ENCODE measurements around the gene NFIA.

The NFIA gene

DNA sequence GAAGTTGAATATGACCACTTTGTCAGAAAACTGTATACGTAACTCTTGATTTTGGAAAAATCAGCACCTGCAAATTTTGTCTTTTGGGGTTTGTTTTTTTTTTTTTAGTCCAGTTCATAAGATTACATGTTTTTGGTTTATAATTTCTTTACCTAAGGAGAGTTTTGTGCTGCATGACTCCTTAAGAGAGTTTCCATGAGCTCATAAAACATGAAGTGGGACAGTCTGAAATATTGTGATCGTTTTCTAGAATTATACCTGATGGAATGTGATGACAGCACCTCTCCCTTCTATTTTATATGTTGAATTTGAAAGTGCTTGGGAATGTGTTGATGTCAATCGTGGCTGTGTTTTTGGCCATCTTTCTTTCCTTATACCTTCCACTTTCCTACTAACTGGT, 158.5 kb downstream of the NFIA start:
- TF ChIP-seq POU2F2 (IDR thresholded peaks at IDR 0.05; ENCODE audit: low read depth, low read length) (no peak), POLR2AphosphoS5 (IDR thresholded peaks at IDR 0.05; ENCODE audit: low read depth, low read length) (no peak), TAF1 (IDR thresholded peaks at IDR 0.05; ENCODE audit: low read depth, low read length) (no peak), PAX5 (IDR thresholded peaks at IDR 0.05; ENCODE audit: insufficient read depth, low read length, severe bottlenecking) (no peak), SPI1 (IDR thresholded peaks at IDR 0.05; ENCODE audit: low read depth, low read length) (no peak), POLR2A (IDR thresholded peaks at IDR 0.05; ENCODE audit: low read depth, low read length) (no peak)
- no peak for FAIRE-seq
- no peak for DNase-seq (ENCODE audit: insufficient read length, low spot score)

DNA sequence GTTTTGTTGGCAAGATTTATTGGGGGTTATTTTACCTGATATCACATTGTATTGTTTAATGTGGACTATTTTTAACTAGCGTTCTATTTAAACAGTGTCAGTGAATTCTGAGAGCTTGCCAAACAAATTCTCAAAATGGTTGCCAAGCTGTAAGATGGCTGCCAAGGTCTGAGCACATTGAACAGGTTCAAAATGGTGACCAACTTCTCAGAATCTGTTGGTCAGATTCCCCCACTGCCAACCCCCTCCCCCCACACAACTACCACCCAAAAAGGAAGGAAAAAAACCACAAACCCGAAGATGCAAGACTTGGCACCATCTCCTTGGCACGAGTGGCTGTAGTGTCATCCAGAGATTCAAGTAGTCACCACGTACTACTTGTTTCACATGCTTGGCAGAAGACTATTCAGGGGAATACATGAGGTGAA, 159.1 kb downstream of the NFIA start:
- FAIRE-seq (no peak), DNase-seq (ENCODE audit: insufficient read length, low spot score) (no peak)
- TF ChIP-seq POU2F2 (IDR thresholded peaks at IDR 0.05; ENCODE audit: low read depth, low read length): no peak
- TF ChIP-seq POLR2A (IDR thresholded peaks at IDR 0.05; ENCODE audit: low read depth, low read length): no peak
- no peak for TF ChIP-seq SPI1 (IDR thresholded peaks at IDR 0.05; ENCODE audit: low read depth, low read length)
- TF ChIP-seq PAX5 (IDR thresholded peaks at IDR 0.05; ENCODE audit: insufficient read depth, low read length, severe bottlenecking): no peak
- TF ChIP-seq POLR2AphosphoS5 (IDR thresholded peaks at IDR 0.05; ENCODE audit: low read depth, low read length): no peak
- TF ChIP-seq TAF1 (IDR thresholded peaks at IDR 0.05; ENCODE audit: low read depth, low read length): no peak

DNA sequence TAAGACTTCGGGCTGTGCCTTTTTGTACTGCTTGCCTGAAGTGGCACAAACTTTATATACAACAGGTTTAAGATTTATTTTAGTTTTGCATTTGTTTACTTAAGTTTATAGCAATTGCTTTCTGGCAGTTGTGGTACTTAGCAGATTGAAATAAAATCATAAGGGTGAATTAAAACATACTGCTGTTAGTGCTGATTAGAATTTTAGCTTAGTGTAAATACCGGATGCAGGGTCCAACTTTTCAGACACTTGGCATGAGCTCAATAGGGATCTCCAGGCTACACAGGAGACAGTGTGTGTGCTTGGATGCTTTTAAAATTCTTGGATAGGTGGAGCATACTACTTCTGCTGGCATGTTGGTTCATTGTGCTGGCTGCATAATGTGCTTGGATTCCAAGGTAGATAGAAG, 159.6 kb downstream of the NFIA start:
- DNase-seq (ENCODE audit: insufficient read length, low spot score): no peak
- TF ChIP-seq POU2F2 (IDR thresholded peaks at IDR 0.05; ENCODE audit: low read depth, low read length): no peak
- TF ChIP-seq POLR2A (IDR thresholded peaks at IDR 0.05; ENCODE audit: low read depth, low read length): no peak
- no peak for TF ChIP-seq PAX5 (IDR thresholded peaks at IDR 0.05; ENCODE audit: insufficient read depth, low read length, severe bottlenecking)
- TF ChIP-seq POLR2AphosphoS5 (IDR thresholded peaks at IDR 0.05; ENCODE audit: low read depth, low read length): no peak
- TF ChIP-seq SPI1 (IDR thresholded peaks at IDR 0.05; ENCODE audit: low read depth, low read length): no peak
- no peak for TF ChIP-seq TAF1 (IDR thresholded peaks at IDR 0.05; ENCODE audit: low read depth, low read length)
- no peak for FAIRE-seq

DNA sequence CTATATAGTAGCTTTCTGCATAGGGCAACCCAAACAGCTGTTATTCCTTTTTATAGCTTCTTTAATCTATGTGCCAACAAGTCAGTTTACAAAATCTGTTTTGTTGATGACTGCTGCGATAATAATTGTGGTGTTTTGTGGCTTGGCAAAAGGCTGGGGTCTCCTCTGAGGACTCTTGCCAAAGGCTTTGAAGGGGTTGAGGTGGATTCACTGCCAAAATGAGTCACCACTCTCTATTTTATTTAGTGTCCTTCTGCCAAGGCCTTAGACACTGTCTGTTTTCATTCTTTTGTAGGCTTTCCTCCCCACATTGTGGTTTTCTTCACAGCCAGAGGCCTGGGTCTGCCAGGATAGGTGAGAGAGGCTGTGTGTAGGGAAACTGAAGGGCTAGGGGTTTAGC, 161.8 kb downstream of the NFIA start:
- FAIRE-seq (no peak), DNase-seq (ENCODE audit: insufficient read length, low spot score) (no peak)
- no peak for TF ChIP-seq SPI1 (IDR thresholded peaks at IDR 0.05; ENCODE audit: low read depth, low read length)
- no peak for TF ChIP-seq POLR2A (IDR thresholded peaks at IDR 0.05; ENCODE audit: low read depth, low read length)
- TF ChIP-seq PAX5 (IDR thresholded peaks at IDR 0.05; ENCODE audit: insufficient read depth, low read length, severe bottlenecking): no peak
- no peak for TF ChIP-seq TAF1 (IDR thresholded peaks at IDR 0.05; ENCODE audit: low read depth, low read length)
- no peak for TF ChIP-seq POLR2AphosphoS5 (IDR thresholded peaks at IDR 0.05; ENCODE audit: low read depth, low read length)
- TF ChIP-seq POU2F2 (IDR thresholded peaks at IDR 0.05; ENCODE audit: low read depth, low read length): no peak

DNA sequence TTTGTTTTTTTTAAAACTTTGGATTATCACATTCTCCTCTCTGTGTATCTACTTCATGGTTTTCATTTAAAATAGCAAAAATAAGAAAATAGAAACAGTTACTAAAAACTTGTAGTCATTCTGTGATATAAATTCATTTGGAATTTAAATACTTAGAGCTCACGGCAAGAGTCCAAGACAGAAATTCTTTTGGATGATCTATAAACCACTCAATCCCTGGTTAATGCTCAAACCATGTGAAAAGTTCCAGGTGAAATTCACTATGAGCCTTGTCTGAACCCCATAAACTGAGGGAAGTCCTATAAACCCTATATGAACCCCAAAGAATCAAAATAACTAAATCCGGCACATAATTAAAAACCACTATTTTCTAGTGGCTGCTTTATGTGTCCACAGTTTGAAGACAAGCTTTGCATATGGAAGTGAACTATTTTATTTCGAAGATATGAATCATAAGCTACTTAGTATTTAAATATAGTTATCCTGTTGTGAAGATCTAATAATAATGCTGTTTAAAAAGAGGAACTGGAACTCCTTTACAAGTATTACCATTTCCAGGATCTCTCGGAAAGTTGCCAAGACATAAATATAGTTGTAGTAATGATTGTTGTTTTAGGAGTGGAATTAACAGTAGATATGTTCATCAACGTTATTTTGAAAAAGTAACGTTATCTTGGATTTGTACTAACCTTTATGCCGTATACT, 163.5 kb downstream of the NFIA start:
- no peak for DNase-seq (ENCODE audit: insufficient read length, low spot score)
- FAIRE-seq: no peak
- TF ChIP-seq SPI1 (IDR thresholded peaks at IDR 0.05; ENCODE audit: low read depth, low read length): peak; percentile 61
- TF ChIP-seq POLR2AphosphoS5 (IDR thresholded peaks at IDR 0.05; ENCODE audit: low read depth, low read length): no peak
- TF ChIP-seq TAF1 (IDR thresholded peaks at IDR 0.05; ENCODE audit: low read depth, low read length): no peak
- no peak for TF ChIP-seq PAX5 (IDR thresholded peaks at IDR 0.05; ENCODE audit: insufficient read depth, low read length, severe bottlenecking)

DNA sequence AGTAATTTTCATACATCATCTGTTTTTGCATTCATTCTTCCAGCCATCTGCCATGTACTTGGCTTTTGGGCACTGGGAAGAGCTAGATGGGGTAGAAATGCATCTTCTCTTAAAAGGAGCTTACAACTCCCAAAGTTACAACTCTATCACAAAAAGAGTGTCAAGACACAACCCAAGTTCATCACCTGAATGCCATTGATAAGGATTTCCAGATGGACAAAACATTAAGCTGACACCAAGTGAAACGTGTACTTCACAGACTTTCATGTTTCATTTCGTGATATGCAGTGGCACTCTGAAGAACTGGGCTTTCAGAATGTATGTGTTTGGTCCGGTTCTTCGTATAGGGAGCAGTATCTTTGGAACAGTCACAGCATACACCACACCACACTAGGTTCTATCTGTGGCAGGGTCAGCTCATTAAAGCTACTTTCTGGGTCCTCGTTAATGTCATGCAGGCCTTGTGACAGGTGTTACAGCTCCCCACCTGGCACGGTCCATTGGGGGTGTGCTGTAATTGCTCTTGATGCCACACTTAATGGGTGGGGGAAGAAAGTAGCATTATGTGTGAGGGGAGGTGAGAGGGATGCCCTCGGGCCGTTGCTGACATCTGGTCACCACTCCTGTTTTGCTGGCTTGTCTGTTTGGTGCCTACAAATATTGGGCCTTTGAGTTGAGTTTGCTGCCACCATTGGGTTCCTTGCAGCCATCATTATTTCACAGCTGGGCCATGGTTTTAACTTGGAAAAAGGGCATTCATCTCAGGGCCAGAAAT, 164.9 kb downstream of the NFIA start:
- no peak for TF ChIP-seq SPI1 (IDR thresholded peaks at IDR 0.05; ENCODE audit: low read depth, low read length)
- no peak for TF ChIP-seq POLR2A (IDR thresholded peaks at IDR 0.05; ENCODE audit: low read depth, low read length)
- TF ChIP-seq TAF1 (IDR thresholded peaks at IDR 0.05; ENCODE audit: low read depth, low read length): no peak
- TF ChIP-seq POU2F2 (IDR thresholded peaks at IDR 0.05; ENCODE audit: low read depth, low read length): no peak
- no peak for TF ChIP-seq POLR2AphosphoS5 (IDR thresholded peaks at IDR 0.05; ENCODE audit: low read depth, low read length)
- TF ChIP-seq PAX5 (IDR thresholded peaks at IDR 0.05; ENCODE audit: insufficient read depth, low read length, severe bottlenecking): no peak
- DNase-seq (ENCODE audit: insufficient read length, low spot score) (no peak), FAIRE-seq (no peak)

DNA sequence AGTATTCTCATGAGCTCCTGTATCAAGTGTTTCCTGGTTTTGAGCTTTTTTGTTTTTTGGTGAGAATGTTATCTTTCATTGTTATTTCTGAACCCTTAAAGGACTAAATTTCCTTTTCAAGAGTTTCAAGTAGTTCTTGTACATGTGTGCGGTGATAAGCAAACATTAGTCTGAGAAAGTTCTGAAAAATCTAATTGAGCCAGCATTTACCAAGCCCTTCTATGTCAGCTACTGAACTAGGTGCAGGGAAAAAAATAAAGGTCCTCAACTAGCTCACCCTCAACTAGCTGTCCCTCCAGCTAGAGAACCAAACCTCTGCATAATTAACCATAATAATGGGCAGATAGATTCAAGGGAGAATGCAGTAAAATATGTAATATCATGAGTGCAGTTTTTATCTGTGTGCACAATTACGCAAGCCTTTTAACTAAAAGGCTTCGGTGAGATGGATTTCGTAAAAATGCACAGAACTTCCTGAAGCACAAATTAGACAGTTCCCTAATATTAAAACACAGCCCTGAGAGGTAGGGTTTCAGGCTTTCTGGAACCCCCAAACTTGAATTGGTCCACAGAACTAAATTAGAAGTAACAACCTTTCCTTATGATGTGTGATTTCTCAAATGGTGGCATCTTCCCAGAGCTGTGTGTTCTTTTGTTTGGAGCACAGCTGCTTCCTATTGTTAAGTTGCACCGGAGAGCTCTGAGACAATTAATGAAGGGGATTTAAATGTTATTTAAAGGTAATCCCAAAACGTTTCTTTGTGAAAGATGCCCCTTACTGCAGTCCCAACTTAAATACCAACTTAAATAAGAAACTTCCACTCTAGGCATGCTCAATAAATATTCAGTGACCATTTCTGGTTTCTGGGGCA, 165.8 kb downstream of the NFIA start:
- DNase-seq (ENCODE audit: insufficient read length, low spot score): no peak
- TF ChIP-seq SPI1 (IDR thresholded peaks at IDR 0.05; ENCODE audit: low read depth, low read length): no peak
- TF ChIP-seq POLR2AphosphoS5 (IDR thresholded peaks at IDR 0.05; ENCODE audit: low read depth, low read length): no peak
- no peak for TF ChIP-seq POLR2A (IDR thresholded peaks at IDR 0.05; ENCODE audit: low read depth, low read length)
- FAIRE-seq: no peak

DNA sequence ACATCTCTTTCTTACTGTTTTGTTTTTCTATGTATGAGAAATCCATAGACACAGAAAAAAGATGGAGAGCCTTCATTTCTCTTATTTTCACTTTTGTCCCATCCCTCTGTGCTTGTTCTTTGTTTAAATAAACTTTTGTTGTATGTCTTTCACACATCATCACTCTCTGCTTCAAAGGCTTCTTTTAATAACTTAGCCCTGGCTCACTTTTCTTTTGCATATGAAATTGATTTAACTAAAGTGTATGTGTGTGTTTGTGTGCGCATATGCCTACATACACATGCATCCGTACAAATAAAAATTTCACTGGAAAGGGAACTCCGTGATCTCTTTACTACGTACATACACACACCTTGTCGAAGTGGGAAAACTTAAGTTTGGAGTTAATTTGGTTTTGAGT, 168.6 kb downstream of the NFIA start:
- TF ChIP-seq SPI1 (IDR thresholded peaks at IDR 0.05; ENCODE audit: low read depth, low read length): no peak
- no peak for TF ChIP-seq POLR2A (IDR thresholded peaks at IDR 0.05; ENCODE audit: low read depth, low read length)
- no peak for TF ChIP-seq POU2F2 (IDR thresholded peaks at IDR 0.05; ENCODE audit: low read depth, low read length)
- no peak for TF ChIP-seq TAF1 (IDR thresholded peaks at IDR 0.05; ENCODE audit: low read depth, low read length)
- no peak for TF ChIP-seq PAX5 (IDR thresholded peaks at IDR 0.05; ENCODE audit: insufficient read depth, low read length, severe bottlenecking)
- TF ChIP-seq POLR2AphosphoS5 (IDR thresholded peaks at IDR 0.05; ENCODE audit: low read depth, low read length): no peak
- no peak for DNase-seq (ENCODE audit: insufficient read length, low spot score)
- no peak for FAIRE-seq

All from GM12891 (cell line).